Transverse colon (tissue), 3 donors: ENCODE measurements around the gene ATL1.

Experiments used
- CTCF ChIP-seq, 5 experiments: fragments of 200-600 bp in 3 of 5; fragments of 450-650 bp in 2 of 5; sonication (generic) in 3 of 5; IDR thresholded peaks; 1 replicate in 2 of 5; 2 replicates in 3 of 5; pipeline ENCODE4 v1.5.1; 2016 to 2017; ENCODE audit warnings: antibody characterized with exemption in 5 of 5, inconsistent platforms in 3 of 5, mild to moderate bottlenecking in 2 of 5, moderate library complexity in 1 of 5
- EP300 ChIP-seq: sonication (generic); formaldehyde crosslinking; IDR thresholded peaks from one replicate; pipeline ENCODE4 v1.6.1; 2017; ENCODE audit warnings: antibody characterized with exemption, low read depth

GRCh38 chr14:50679674-50680073 lies 119.7 kb downstream of the ATL1 start:
- TF ChIP-seq EP300 (no peak), CTCF (IDR thresholded peaks at IDR 0.05) (no peak)
